Loucy (cell line): ENCODE data around the gene PPIA.

Experiments used
- EZH2phosphoT487 ChIP-seq: fragments of 200-600 bp; IDR thresholded peaks from 2 replicates; pipeline ENCODE4 v1.6.1; 2018; ENCODE audit warnings: antibody characterized with exemption, mild to moderate bottlenecking, moderate library complexity, borderline replicate concordance
- TF ChIP-seq, protein P1 (sequence below): fragments of 200-600 bp; sonication (generic); conservative IDR thresholded peaks from 2 replicates; pipeline ENCODE4 v1.5.1; 2014; ENCODE audit warnings: mild to moderate bottlenecking, antibody characterized with exemption, low read length

DNA sequence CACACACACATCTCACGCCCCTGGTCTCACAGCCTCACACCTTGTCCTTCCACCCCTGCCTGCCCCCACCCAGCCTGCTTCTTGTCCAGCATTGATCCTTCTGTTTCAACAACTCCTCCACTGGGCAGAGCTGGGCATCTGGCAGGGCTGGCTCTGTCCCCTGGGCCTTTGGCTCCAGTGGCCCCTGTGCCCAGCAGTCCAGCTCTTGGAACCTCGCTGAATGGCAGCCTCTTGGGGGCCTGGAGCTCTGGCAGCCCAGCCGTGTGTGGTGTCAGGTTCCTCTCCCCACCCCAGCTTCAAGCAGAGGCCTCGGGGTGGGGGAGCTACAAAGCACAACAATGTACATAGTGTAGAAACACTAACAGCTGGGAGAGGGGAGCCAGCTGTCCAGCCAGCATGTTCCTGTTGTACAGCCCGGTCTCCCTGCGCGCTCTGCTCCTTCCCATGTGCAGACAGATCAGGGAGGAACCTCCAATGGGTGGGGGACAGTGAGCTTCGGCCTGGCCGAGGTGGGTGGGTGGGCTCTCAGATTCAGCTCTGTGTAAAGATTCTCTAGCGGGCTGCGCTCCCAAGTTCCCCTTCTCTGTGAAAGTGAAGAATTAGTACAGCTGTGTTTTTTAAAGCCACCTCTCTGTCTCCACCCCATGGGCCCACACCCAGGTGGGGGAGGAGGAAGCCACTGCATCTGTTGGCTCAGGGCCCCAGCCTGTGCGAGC, 28.4 kb upstream of the PPIA start:
- TF ChIP-seq, protein P1, sequence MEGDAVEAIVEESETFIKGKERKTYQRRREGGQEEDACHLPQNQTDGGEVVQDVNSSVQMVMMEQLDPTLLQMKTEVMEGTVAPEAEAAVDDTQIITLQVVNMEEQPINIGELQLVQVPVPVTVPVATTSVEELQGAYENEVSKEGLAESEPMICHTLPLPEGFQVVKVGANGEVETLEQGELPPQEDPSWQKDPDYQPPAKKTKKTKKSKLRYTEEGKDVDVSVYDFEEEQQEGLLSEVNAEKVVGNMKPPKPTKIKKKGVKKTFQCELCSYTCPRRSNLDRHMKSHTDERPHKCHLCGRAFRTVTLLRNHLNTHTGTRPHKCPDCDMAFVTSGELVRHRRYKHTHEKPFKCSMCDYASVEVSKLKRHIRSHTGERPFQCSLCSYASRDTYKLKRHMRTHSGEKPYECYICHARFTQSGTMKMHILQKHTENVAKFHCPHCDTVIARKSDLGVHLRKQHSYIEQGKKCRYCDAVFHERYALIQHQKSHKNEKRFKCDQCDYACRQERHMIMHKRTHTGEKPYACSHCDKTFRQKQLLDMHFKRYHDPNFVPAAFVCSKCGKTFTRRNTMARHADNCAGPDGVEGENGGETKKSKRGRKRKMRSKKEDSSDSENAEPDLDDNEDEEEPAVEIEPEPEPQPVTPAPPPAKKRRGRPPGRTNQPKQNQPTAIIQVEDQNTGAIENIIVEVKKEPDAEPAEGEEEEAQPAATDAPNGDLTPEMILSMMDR = no peak
- no peak for TF ChIP-seq EZH2phosphoT487
